Activated CD4-positive, CD25-positive, alpha-beta regulatory T cell (primary cell): ENCODE results near the gene MYH11.
"Not testable (repeated sequence)": the region's sequence is repeated elsewhere in the genome, so short reads cannot be mapped to it uniquely, and the experiment has no call there.

Source experiments
- DNase-seq, 4 experiments: peaks; one replicate each; lab custom pipeline; 2025; lab: John Stamatoyannopoulos, UW

The MYH11 gene

DNA sequence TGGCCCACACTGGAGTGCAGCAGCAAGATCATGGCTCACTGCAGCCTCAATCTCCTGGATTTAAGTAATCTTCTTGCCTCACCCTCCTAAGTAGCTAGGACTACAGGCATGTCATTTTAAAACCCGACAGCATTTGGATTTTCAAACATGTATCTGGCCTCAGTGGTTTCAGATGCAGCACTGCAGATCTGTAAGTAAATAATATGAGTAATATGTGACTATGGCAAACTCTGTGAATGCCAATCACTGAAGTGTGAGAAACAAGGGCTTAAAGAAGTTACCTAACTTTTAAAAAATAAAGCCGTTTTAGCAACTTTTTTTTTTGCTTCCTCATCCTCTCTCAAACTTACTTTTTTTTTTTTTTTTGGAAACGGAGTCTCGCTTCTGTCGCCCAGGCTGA lies 19.7 kb upstream of the MYH11 start:
- no peak for DNase-seq

DNA sequence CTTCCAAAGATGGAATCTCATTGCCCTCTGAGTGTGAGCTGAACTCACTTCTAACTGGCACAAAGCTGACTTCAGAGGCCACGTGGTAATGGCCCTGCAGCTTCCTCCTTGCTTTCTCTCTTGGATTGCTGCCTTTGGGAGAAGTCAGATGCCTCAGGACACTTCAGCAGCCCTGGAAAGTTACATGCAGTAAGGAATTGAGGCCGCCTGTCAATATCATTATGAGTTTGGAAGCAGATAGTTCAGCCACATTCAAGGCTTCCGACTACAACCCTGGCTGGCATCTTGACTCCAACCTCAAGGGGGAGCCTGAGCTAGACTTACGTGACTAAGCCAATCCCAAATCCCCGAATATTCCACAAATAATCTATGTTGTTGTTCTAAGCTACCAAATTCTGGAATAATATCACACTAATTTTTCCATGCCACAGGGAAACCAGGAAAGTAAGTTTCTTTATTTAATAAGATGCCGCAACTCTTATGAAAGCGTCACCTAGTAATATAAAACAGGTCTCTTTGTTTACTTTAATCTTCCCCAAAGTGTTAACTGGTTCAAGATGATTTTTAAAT lies 18.0 kb upstream of the MYH11 start:
- no peak for DNase-seq

DNA sequence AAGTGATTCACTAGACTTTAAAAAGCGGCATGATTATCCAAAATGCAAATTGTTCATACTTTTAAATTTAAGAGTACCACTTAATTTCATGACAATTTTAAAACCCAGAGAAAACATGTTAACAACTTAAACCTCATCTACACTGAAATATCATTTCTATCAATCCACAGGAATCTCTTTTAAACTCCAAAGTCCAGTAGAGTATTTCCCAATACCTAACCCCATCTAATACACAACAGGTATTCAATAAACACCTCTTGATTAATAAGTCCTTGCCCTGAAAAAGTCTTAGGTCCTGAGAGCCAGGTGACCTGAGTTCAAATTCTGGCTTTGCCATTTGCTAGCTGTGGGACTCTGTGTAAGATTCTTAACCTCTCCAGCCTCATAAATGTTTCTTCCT lies 16.9 kb upstream of the MYH11 start:
- DNase-seq, result no peak

DNA sequence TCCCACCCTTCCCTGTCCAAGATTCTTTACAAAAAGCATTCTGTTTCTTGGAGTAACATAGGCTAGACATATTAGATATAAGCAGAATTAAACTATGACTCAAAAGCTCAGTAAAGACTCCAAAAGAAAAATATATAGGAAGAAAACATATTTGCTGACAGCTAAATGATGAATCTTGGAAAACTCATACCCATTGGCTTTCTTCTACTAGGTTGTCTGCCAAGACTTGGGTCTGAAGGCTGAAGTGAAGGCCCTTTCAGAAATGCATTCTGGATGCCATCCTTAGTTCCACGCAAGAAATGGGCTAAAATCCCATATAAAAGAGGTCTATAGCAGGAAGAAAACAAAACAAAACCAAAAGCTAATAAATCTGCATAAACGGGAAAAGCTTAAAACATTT lies 16.5 kb upstream of the MYH11 start:
- DNase-seq, result no peak

DNA sequence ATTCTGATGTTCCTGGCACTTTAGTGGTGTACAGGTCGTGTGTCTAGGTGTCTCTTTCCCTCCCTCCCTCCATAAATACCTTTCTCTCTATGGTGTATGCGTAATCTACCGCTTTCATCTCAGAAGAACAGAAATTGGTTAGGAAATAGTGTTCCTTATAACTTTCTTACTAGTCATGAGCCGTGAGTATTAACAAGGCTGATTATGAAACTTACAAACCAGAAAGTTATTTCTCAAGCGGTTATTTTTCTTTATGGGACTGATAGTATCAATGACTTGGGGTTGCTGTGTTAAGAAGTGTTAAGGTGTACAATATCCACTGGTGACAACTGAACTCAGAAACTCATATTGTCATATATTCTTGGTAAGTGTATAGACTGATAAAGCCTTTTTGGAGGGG lies 13.2 kb upstream of the MYH11 start:
- DNase-seq, result no peak

DNA sequence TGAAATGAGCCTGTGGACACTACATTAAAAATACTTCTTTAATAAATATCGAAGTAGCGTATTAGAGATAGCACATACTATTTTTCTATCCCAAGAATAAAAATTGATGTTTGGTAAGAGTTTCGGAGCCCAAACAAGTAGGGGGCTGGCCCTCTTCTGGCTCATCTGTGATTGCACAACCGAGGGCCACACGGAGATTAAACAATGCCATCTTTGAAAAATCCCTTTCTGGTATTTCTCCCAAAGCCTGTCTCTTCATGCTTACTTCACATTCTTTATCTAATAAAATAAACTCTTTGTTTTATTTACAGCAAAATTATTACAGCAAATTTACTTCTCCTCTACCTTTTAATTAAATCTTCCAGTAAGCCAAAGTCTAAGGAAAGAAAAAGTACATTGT lies 9.6 kb upstream of the MYH11 start:
- DNase-seq, result no peak

DNA sequence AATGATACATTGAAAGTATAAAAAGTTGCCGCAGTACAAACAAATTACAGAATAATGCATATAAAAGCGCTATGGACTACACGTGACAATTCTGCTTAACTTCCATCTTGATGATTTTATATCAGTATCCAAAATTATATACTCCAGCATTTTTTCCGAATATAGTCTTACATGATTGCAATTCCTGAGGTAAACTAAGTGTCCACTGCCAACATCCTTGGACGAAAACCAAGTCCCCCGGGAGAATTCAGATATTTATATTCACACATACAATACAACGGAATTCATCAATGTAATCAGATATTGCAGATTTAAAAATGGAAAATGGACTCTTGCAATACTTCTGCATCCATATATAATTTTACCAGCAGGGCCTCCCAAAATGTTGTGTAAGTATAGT lies 8.9 kb upstream of the MYH11 start:
- no peak for DNase-seq

DNA sequence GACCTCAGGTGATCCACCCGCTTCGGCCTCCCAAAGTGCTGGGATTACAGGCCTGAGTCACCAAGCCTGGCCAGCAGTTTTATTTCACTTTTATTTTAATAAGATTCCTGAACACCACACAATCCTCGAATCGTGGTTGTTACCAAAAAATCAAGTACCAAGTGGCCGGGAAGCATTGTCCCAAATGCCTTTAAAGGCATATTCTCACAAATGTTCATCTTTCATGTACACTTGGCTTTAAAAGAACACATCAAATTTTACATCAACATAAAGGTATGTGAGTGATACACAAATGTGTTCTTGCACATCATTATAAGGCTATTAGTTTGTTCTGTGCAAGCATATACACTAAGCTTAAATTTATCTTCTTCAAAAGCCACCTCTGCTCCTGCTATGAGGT lies 8.1 kb upstream of the MYH11 start:
- DNase-seq, result no peak

DNA sequence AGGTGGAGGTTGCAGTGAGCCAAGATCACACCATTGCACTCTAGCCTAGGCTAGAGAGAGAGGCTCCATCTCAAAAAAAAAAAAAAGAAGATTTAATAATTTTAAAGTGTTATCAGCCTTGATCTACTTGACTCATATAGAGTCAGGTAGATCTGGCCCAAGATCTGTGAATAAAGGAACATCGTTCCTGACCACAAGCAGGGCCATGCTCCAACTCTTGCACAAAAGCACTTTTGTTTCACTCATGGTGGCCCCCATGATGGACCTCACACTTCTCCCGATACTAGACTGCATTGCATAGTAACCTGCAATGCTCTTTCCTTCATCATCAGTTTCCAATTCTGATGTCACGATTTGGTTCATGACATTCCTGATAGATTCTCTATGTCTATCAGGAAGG lies 5.2 kb upstream of the MYH11 start:
- no peak for DNase-seq

DNA sequence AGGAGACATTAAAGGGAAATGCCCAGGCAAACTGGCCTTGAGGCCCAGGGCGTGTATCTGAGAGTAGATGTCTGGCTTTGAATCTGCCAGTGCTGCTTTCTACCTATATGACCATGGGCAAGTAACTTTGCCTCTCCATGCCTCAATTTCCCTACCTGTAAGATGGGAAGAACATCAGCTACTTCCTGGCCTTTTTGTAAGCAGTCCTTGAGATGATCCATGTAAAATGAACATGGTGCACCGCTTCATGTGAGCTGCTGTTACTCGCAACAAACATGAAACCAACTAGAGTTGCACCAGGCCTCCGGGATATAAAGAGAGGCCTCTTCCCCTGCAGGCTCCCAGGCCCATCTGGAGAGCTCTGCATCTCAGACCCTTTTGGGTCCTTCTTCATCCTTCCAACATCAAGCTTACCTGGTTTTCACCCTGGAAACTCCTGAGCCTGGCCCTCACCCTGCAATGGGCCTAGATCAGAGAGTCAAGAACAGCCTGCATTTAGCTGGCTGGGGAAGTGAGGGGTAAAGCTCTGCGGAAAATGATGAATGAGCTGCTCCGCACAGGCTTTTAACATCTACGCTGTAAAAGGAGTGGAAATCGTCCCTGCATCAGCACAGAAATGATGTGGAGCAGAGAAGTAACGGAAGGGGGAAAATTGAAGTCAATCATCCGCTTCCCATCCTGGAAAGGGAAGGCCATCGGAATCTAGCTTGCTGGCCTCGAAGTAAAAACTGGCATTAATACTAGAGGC lies 2.3 kb upstream of the MYH11 start:
- no peak for DNase-seq

DNA sequence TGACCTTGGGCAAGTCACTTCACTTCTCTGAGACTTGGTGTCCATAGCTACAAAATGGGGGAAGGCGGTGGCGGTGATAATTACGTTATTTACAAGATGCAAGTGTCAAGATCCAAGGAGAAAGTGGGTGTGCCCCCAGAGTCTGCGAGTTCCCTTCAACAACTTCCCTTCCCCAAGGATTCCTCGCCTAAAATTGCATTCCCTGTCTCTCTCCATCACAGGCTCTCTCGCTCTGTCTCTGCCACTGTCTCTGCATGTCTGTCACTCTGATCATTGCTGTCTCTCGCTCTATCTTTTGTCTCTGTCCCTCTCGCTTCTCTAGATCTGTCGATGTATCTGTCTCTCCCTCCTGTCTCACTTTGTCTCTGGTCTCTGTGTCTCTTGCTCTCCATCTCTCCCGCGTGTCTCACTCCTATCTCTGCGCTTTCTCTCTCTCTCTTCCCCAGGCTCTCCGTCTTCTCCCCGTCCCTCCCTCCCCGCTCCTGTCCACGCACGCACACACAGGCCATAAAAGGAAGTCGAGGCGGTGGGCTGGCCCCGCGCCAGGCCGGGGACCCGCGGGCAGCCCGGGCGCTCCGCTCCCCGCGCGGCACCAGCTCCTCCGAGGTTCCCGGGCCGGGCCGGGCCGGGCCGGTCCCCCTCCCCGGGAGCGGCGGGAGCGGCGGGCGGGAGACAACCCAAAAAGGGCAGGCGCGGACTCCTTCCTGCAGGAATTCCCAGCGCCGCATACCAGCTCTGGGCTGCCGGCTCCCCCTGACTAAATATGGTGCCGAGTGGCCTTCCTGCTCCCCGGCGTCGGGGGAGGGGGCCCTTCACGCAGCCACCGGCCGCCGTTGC lies 1.1 kb upstream of the MYH11 start:
- DNase-seq, result no peak

DNA sequence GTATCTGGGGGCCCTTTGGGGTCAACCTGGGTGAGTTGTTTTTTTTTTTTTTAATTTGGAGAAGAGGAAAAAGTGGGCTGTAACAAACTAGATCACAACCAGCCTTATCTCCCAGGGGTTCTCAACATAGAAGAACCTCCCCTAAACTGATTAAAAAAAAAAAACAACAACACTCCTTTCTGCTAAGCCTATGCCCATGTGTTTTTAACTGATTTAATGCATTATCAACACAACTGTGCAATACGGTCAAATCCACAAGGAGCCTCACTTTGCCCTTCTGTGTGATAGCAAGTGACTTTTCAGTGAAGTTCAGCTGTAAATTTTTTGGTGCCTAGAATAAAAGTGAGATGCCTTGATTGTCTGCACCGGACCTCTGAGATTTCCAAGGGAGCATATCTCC lies 646 bp downstream of the MYH11 start:
- no peak for DNase-seq

DNA sequence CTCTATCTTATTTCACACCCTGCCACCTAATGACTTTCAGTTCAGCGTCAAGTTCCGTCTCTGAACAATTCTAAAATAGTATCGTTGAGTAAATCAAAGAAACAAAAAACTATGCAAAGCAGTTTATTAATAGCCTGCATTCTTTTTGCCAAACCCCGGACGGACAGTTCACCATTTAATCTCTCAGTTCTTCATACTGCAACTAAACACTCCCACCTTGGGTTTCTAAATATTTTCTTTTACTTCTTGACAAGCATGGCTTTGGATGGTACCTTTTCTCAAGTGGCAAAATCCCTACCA lies 1.2 kb downstream of the MYH11 start:
- no peak for DNase-seq

DNA sequence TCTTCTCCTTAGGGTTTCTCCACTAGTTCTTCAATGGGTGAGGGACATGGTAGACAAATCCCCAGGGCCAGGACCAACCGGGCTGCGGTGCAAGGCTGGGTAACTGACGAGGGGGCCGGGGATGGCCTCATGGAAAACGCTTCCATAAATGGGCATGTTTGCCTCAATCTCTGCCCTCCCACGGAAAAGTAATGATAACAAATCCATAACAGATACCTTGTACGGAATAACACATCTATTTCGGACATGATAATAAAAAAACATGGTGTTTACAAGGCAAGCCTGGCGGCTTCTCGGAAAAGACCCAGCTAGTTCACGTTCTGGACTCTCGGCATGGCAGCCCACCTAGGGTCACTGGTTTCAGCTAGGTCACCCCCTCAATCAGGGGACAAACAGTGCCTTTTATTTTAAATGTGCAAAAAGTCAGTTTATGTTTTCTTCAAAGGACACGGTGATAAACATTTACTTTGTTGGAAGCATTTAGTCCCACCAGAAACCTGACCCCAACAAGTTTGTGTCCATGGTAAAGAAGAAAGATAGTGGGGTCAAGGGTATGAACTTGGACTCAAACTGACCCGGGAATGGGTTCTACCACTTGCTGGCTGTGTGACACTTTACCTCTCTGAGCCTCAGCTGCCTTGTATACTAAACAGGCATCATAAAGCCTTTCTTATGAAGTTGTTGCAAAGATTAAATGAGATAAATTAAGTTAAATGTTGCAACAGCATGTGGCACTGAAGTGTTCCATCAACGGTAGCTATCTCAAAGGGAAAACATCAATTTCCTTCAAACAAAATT lies 1.7 kb downstream of the MYH11 start:
- no peak for DNase-seq

DNA sequence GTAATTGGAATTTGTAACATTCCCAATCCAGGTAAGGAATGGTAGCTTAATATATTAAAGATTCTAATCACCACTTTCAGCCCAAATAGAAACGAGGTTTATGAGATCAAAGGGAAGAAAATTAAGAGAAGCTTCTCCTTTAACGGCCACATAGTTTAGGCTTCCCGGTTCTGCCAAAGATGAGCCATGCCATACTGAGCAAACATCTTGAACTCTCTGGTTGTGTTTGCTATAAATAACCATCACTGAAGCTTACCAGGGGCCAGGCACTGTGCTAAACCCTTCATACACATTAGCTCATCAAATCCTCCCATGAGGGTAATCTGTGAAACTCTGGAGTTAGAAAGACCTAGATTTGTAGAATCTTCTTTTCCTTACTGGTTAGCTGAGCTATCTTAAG lies 2.8 kb downstream of the MYH11 start:
- DNase-seq, result no peak

DNA sequence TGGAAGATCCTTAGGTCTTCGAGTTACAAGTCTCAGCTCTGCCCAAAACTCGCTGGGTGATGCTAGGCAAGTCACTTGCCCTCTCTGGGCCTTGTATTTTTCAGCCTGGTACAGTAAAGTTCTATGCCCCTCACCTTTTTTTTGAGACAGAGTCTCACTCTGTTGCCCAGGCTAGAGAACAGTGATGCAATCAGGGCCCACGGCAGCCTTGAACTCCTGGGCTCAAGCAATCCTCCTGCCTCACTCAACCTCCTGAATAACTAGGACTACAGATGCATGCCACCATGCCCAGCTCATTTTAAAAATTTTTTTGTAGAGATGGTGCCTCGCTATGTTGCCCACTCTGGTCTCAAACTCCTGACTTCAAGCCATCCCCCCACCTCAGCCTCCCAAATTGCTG lies 3.8 kb downstream of the MYH11 start:
- DNase-seq, result no peak

DNA sequence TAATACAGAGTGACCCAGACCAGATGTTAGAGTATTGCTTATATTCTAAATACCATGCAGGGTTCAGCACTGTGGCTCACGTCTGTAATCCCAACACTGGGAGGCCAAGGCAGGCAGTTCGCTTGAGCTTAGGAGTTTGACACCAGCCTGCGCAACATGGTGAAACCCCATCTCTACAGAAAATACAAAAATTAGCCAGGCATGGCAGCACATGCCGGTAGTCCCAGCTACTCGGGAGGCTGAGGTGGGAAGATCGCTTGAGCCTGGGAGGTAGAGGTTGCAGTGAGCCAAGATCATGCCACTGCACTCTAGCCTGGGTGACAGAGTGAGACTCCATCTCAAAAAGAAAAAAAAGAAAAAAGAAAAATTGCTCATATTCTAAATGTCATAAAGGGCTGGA lies 6.3 kb downstream of the MYH11 start:
- DNase-seq, result not testable (repeated sequence)

DNA sequence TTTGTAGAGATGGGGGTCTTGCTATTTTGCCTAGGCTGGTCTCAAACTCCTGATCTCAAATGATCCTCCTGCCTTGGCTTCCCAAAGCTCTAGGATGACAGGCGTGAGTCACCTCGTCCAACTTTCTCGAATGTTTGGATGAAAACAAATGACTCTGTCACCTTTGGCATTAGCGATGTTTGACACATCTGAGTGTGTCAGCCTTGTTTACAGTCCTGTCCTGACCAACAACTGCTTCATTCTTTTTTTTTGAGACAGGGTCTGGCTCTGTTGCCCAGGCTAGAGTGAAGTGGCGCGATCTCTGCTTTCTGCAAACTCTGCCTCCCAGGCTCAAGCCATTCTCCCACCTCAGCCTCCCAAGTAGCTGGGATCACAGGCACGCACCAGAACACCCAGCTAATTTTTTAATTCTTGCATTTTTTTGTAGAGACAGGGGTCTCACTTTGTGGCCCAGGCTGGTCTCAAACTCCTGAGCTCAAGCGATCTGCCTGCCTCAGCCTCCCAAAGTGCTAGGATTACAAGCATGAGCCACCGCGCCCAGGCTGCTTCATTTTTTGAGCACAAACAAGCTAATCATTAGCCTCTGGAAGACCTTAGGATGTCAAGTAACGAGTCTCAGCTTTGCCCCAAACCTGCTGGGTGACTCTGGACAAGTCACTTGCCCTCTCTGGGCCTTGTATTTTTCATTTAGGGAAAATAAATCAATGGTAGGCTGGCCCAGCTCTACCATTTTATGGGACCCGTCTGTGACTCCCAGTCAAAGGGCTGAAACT lies 7.4 kb downstream of the MYH11 start:
- DNase-seq, result no peak

DNA sequence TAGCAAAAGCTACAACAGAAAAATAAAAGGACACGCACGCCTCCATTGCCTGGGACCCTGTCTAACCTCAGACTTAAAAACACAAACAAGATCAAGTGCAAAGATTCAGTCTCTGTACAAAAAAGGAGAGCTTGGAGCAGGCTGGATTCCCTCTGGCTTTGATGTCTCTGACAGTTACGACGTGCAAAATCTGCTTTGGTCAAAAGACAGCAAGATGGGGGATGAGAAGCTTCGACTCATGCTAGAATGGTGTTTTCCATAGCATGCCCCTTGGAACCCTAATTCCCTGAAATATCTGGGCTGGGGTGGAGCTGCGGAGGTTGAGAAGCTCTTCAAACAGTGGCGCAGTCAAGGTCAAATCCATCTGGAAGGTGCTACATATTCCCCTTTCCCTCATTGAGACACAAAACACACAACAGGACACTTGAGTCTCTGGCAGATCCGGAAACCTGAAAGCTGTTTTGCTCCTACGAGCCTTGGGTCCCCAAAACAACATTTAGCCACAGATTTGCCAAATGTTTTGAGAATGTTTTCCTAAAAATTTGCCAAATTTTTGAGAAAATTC lies 9.1 kb downstream of the MYH11 start:
- no peak for DNase-seq

DNA sequence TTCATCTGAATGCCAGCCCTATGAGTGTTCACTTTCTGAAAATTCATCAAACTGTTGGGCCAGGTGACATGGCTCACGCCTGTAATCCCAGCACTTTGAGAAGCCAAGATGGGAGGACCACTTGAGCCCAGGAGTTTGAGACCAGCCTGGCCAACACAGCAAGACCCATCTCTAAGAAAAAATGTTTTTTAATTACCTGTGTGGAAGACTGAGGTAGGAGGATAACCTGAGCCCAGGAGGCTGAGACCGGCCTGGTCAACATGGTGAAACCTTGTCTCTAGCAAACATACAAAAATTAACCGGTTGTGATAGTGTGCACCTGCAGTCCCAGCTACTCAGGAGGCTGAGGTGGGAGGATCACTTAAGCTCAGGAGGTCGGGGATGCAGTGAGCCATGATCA lies 10.3 kb downstream of the MYH11 start:
- no peak for DNase-seq

DNA sequence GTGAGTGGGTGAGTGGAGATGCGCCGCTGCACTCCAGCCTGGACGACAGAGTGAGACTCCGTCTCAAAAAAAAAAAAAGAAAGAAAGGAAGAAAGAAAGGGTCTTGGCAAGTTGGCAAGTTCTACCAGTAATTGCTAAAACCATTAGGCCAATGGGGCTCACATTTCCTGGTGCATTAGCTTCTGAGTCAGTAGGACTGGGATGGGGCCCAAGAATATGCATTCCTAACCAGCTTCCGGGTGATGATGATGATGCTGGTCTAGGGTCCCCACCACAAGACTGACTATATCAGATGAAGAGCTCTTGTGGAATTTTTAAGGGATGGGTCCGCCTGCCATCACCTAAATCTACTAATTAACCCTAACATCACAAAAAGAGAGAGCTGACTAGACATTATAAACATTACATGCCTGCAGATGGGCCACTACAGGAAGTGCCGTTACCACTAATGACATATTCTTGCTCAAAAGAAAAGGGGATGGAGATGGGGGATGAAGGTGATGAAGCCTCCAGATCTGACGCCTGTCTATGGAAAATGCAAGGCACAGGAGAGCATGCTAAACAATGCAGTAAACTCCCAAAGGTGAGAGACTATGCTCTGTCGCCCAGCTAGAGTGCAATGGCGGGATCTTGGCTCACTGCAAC lies 13.1 kb downstream of the MYH11 start:
- no peak for DNase-seq
